Muscle of leg (tissue), 11 donors: ENCODE results near the gene PLGRKT. TPM values are rescaled to one million over a fixed set of nuclear protein-coding genes. Genes with fewer than 3 reads are reported as not detected.
"Not testable (repeated sequence)": the region's sequence is repeated elsewhere in the genome, so short reads cannot be mapped to it uniquely, and the experiment has no call there.

Source experiments
- DNase-seq: peaks from one replicate; pipeline ENCODE4 v3.0.0; 2013
- H3K27ac ChIP-seq: one replicate; pipeline ENCODE4 v1.5.1; 2013; ENCODE audit warnings: mild to moderate bottlenecking, low read length, control low read depth
- H3K27me3 ChIP-seq: one replicate; pipeline ENCODE4 v1.6.1; 2013; ENCODE audit warnings: low read length; ENCODE audit not compliant: control insufficient read depth, insufficient read depth
- H3K36me3 ChIP-seq: one replicate; pipeline ENCODE4 v1.6.1; 2013; ENCODE audit warnings: low read length; ENCODE audit not compliant: control insufficient read depth, insufficient read depth
- H3K4me1 ChIP-seq: one replicate; pipeline ENCODE4 v1.6.1; 2013; ENCODE audit warnings: low read length; ENCODE audit not compliant: control insufficient read depth, insufficient read depth
- H3K4me3 ChIP-seq: one replicate; pipeline ENCODE4 v1.5.1; 2013; ENCODE audit warnings: low read length, control low read depth
- H3K9me3 ChIP-seq: replicated peaks from 2 replicates; pipeline ENCODE4 v1.6.1; 2013; ENCODE audit warnings: low read depth, low read length; ENCODE audit not compliant: control insufficient read depth
- WGBS: methylation state at CpG from one replicate; pipeline ENCODE4 v1.1.5; 2013; ENCODE audit warnings: missing lambda C conversion rate; ENCODE audit not compliant: insufficient coverage; 5-methylcytosine and 5-hydroxymethylcytosine counted together
- polyA plus RNA-seq, 8 donors: library from polyadenylated mRNA; unstranded; fragments of 120-200 nt; gene quantifications; one replicate each; pipeline versions ENCODE4 v1.2.1 to v1.2.3, GENCODE V29; 2013; ENCODE audit warnings: inconsistent platforms in 1 of 8, low replicate concordance in 1 of 8; ENCODE audit not compliant: insufficient read length in 8 of 8, insufficient read depth in 1 of 8
- total RNA-seq: library from RNA; stranded (reverse); fragments of 120-200 nt; gene quantifications from one replicate; pipeline ENCODE4 v1.2.4, GENCODE V29; 2013

Gene PLGRKT
- total and polyA plus RNA-seq, 9 donors, result 27.4 to 33.7 (median 30.9) TPM

- Histone ChIP-seq H3K9me3 (no peaks in the 10 kb centered on the region), H3K27me3 (no peaks in the 10 kb centered on the region), H3K4me1 (peaks cover 6% of the 10 kb centered on the region), H3K36me3 (no peaks in the 10 kb centered on the region), H3K27ac (no peak overlapping the region), H3K4me3 (no peak overlapping the region)
- DNase-seq, result peak; percentile 11
Observed at GRCh38 chr9:5445886-5446285, 8.2 kb upstream of the PLGRKT start.

DNA sequence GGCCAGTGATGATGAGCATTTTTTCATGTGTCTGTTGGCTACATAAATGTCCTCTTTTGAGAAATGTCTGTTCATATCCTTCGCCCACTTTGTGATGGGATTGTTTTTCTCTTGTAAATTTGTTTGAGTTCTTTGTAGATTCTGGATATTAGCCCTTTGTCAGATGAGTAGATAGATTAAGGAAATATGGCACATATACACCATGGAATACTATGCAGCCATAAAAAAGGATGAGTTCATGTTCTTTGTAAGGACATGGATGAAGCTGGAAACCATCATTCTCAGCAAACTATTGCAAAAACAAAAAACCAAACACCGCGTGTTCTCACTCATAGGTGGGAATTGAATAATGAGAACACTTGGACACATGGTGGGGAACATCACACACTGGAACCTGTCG, 7.4 kb upstream of the PLGRKT start:
- not testable (repeated sequence) for H3K4me3 ChIP-seq, H3K27me3 ChIP-seq, H3K36me3 ChIP-seq, H3K4me1 ChIP-seq, H3K27ac ChIP-seq, H3K9me3 ChIP-seq, DNase-seq
- WGBS, result no CpG with 5 or more reads among the region's 4 CpGs

DNA sequence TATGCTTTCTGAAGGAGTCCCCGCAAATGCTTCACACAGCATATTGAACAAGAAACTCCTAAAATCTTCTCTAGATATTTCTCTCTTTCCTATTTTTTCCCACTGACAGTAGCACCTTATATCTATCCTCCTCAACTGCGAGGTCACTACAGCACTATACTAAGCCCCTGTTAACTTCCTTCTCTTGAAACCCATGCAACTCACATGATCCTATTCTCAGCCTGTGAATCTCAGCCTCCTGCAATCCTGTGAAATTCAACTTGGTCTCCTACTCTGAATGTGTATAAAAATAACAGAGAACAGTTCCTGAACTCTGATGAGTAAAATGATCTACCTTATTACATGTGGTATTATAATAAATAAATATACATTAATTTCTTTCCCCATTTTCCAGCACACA, 6.1 kb upstream of the PLGRKT start:
- Histone ChIP-seq H3K27me3 (no peaks in the 10 kb centered on the region), H3K4me3 (no peak overlapping the region), H3K4me1 (peaks cover 2% of the 10 kb centered on the region), H3K36me3 (no peaks in the 10 kb centered on the region), H3K27ac (no peak overlapping the region), H3K9me3 (no peaks in the 10 kb centered on the region)
- 60% methylated on average over 2 of the region's 2 CpGs for WGBS
- DNase-seq, result peak; percentile 31

DNA sequence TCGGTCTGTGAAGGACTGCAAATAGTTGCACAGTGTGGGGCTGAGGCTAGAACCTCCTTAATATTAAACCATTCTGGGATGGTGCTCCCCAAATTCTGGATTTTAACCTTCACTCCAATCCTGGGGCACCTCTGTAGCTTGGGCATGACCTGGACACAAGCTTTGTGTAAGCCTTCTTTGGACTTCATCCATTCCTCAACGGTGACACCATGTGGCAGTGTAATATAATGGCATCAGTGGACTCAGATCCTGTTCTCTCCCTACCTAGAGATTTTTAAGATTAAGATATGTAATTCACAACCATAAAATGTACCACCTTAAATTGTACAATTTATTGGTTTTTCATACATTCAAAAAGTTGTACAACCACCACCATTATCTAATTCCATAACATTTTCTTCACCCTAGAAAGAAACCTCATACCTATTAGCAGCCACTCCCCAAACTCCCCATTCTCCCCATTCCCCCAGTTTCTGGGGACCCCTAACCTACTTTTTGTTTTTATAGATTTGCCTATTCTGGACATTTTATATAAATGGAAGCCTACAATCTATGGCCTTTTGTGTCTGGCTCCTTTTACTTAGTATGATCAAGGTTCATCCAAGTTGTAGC, 4.8 kb upstream of the PLGRKT start:
- H3K4me3 ChIP-seq, result no peak overlapping the region
- H3K9me3 ChIP-seq, result no peaks in the 10 kb centered on the region
- peaks cover 9% of the 10 kb centered on the region for H3K4me1 ChIP-seq
- no peak overlapping the region for H3K27ac ChIP-seq
- peak; percentile 64 for DNase-seq
- H3K27me3 ChIP-seq, result no peaks in the 10 kb centered on the region
- no peaks in the 10 kb centered on the region for H3K36me3 ChIP-seq
- no CpG with 5 or more reads among the region's 2 CpGs for WGBS

GRCh38 chr9:5441043-5441442, 3.3 kb upstream of the PLGRKT start:
- H3K36me3 ChIP-seq, result peaks cover under 1% of the 10 kb centered on the region
- no peak for DNase-seq
- no peak overlapping the region for H3K27ac ChIP-seq
- no peaks in the 10 kb centered on the region for H3K27me3 ChIP-seq
- no peak overlapping the region for H3K4me3 ChIP-seq
- 100% methylated on average over 1 of the region's 2 CpGs for WGBS
- H3K4me1 ChIP-seq, result peaks cover 12% of the 10 kb centered on the region
- H3K9me3 ChIP-seq, result no peaks in the 10 kb centered on the region

DNA sequence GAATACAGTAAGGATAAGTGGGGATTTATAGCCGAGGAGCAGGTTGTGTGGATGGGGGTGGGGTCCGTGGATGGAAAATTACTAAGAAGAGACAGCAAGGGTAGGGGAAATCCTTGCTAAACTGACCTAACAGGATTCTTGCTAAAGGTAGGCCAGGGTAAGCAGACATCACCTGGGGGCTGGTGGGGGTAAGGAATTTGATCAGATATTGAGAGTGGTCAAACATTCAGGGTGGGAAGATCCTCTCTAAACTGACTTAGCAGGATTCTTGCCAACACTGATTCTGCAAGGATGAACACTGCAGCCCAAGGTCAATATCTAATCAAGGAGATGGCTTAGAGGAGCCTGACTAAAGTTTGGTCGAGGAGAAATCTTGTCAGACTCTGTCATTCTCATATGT, 2.7 kb upstream of the PLGRKT start:
- H3K4me3 ChIP-seq, result no peak overlapping the region
- H3K27ac ChIP-seq, result no peak overlapping the region
- peaks cover 6% of the 10 kb centered on the region for H3K36me3 ChIP-seq
- no peak for DNase-seq
- 75% methylated on average over 2 of the region's 3 CpGs for WGBS
- no peaks in the 10 kb centered on the region for H3K27me3 ChIP-seq
- H3K4me1 ChIP-seq, result peaks cover 13% of the 10 kb centered on the region
- no peaks in the 10 kb centered on the region for H3K9me3 ChIP-seq

- H3K36me3 ChIP-seq, result peaks cover 13% of the 10 kb centered on the region
- peak overlapping the region; percentile 87 for H3K4me3 ChIP-seq
- peak overlapping the region; percentile 94 for H3K27ac ChIP-seq
- peaks cover 13% of the 10 kb centered on the region for H3K4me1 ChIP-seq
- no peaks in the 10 kb centered on the region for H3K9me3 ChIP-seq
- peak; percentile 43 for DNase-seq
- WGBS, result 66% methylated on average over 17 of the region's 21 CpGs
- no peaks in the 10 kb centered on the region for H3K27me3 ChIP-seq
Observed at GRCh38 chr9:5438301-5439162, 807 bp upstream of the PLGRKT start.

DNA sequence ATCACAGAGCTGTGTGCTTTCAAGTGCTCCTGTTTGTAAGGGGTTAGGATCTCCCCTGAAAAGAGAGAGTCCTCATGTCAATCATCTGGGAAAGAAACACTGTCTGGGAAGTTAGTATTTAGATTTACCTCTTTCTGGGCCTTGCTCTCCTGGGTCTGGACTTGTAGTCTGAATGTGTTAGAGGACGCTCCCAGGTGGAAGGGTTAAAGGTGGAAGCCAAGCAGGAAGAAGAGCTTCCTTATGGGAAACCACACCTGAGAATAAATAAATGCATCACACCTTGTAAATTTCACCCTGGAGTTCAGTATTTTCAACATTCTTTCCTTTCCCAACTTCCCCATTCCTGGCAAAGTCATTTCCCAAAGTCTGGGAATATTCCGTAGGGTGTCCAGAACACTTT, 1.3 kb downstream of the PLGRKT start:
- WGBS, result no CpG with 5 or more reads among the region's 2 CpGs
- Histone ChIP-seq H3K9me3 (no peaks in the 10 kb centered on the region), H3K4me3 (no peak overlapping the region), H3K4me1 (peaks cover 13% of the 10 kb centered on the region), H3K27ac (no peak overlapping the region), H3K36me3 (peaks cover 16% of the 10 kb centered on the region), H3K27me3 (no peaks in the 10 kb centered on the region)
- no peak for DNase-seq

DNA sequence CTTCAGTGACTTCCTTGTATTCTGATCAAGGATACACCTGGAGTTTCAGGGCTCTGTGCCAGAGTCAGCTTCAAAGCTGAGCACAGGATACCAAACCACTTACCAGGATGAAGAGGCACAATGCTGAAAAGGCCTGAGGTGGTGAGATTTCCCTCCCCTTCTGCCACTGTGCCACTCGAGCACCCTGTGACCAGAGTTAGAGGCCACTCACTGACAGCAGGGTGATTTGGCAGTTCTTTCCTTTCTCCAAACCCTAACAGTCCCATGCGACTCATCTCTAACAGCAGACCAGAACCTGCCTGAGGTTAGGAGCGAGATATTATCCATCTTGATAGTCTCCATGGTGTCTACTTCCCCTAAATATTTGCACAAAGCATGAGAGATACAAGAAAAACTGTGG, 1.8 kb downstream of the PLGRKT start:
- WGBS, result 100% methylated on average over 1 of the region's 3 CpGs
- DNase-seq, result no peak
- H3K27ac ChIP-seq, result no peak overlapping the region
- peaks cover 13% of the 10 kb centered on the region for H3K4me1 ChIP-seq
- no peaks in the 10 kb centered on the region for H3K9me3 ChIP-seq
- peaks cover 19% of the 10 kb centered on the region for H3K36me3 ChIP-seq
- H3K4me3 ChIP-seq, result no peak overlapping the region
- H3K27me3 ChIP-seq, result no peaks in the 10 kb centered on the region

GRCh38 chr9:5433841-5434810, 3.6 kb downstream of the PLGRKT start:
- WGBS, result 94% methylated on average over 53 of the region's 65 CpGs
- not testable (repeated sequence) for H3K4me3 ChIP-seq, DNase-seq, H3K9me3 ChIP-seq, H3K27me3 ChIP-seq, H3K27ac ChIP-seq
- Histone ChIP-seq H3K36me3 (peaks cover 33% of the 10 kb centered on the region), H3K4me1 (peaks cover 13% of the 10 kb centered on the region)
